NCI-H2196 treated with DMSO at 0.1 percent for 48 hours (cell line): ENCODE measurements around the gene CPPED1.
"Not testable (repeated sequence)": the region's sequence is repeated elsewhere in the genome, so short reads cannot be mapped to it uniquely, and the experiment has no call there.

Experiments used
- DNase-seq: peaks from one replicate; lab custom pipeline; 2025; ENCODE audit not compliant: unreplicated experiment; lab: John Stamatoyannopoulos, UW

The CPPED1 gene

GRCh38 chr16:12802048-12802447 is 1.6 kb downstream of the CPPED1 start:
- no peak for DNase-seq

- no peak for DNase-seq
Measured at GRCh38 chr16:12801511-12802042, 2.1 kb downstream of the CPPED1 start.

GRCh38 chr16:12800817-12801216 is 2.9 kb downstream of the CPPED1 start:
- DNase-seq, result no peak

GRCh38 chr16:12799996-12800395 is 3.7 kb downstream of the CPPED1 start:
- DNase-seq, result not testable (repeated sequence)

GRCh38 chr16:12798846-12799245 is 4.8 kb downstream of the CPPED1 start:
- DNase-seq, result no peak

- no peak for DNase-seq
Measured at GRCh38 chr16:12798171-12798570, 5.5 kb downstream of the CPPED1 start.

GRCh38 chr16:12796498-12796897 is 7.2 kb downstream of the CPPED1 start:
- DNase-seq, result no peak

GRCh38 chr16:12794486-12795387 is 8.9 kb downstream of the CPPED1 start:
- DNase-seq, result no peak

GRCh38 chr16:12793865-12794240 is 9.8 kb downstream of the CPPED1 start:
- DNase-seq, result no peak

GRCh38 chr16:12793120-12793864 is 10.4 kb downstream of the CPPED1 start:
- no peak for DNase-seq

- DNase-seq, result not testable (repeated sequence)
Measured at GRCh38 chr16:12792528-12792927, 11.2 kb downstream of the CPPED1 start.

GRCh38 chr16:12791340-12791739 is 12.3 kb downstream of the CPPED1 start:
- DNase-seq, result no peak

- no peak for DNase-seq
Measured at GRCh38 chr16:12788758-12789157, 14.9 kb downstream of the CPPED1 start.

- DNase-seq, result no peak
Measured at GRCh38 chr16:12786081-12786480, 17.6 kb downstream of the CPPED1 start.

GRCh38 chr16:12784076-12784475 is 19.6 kb downstream of the CPPED1 start:
- DNase-seq, result no peak

GRCh38 chr16:12781777-12782176 is 21.9 kb downstream of the CPPED1 start:
- DNase-seq, result no peak

- DNase-seq, result no peak
Measured at GRCh38 chr16:12780467-12780866, 23.2 kb downstream of the CPPED1 start.

GRCh38 chr16:12778726-12779125 is 25.0 kb downstream of the CPPED1 start:
- DNase-seq, result no peak

- DNase-seq, result no peak
Measured at GRCh38 chr16:12775656-12776236, 27.9 kb downstream of the CPPED1 start.

GRCh38 chr16:12773221-12773620 is 30.5 kb downstream of the CPPED1 start:
- DNase-seq, result no peak

GRCh38 chr16:12771341-12771798 is 32.3 kb downstream of the CPPED1 start:
- no peak for DNase-seq
